ENCODE measurements around the gene SAC3D1.

The SAC3D1 gene

DNA sequence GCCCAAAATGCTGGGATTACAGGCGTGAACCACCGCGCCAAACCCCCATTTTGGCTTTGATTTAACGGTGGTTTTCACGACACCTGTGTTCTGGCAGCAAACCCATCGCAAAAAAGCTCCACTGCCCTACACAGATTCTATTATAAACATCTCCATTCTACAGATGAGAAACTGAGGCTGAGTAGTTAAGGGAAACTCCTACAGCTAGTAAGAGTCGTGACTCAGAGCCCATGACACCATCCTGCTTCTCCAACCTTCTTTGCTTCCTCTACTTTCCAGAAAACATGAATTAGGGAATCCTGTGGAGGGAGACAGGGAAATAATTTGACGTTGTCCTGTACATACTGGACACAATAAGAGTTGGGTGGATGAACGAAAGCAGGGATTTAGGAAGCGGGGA lies 14.2 kb upstream of the SAC3D1 start:
- no peak for DNase-seq

DNA sequence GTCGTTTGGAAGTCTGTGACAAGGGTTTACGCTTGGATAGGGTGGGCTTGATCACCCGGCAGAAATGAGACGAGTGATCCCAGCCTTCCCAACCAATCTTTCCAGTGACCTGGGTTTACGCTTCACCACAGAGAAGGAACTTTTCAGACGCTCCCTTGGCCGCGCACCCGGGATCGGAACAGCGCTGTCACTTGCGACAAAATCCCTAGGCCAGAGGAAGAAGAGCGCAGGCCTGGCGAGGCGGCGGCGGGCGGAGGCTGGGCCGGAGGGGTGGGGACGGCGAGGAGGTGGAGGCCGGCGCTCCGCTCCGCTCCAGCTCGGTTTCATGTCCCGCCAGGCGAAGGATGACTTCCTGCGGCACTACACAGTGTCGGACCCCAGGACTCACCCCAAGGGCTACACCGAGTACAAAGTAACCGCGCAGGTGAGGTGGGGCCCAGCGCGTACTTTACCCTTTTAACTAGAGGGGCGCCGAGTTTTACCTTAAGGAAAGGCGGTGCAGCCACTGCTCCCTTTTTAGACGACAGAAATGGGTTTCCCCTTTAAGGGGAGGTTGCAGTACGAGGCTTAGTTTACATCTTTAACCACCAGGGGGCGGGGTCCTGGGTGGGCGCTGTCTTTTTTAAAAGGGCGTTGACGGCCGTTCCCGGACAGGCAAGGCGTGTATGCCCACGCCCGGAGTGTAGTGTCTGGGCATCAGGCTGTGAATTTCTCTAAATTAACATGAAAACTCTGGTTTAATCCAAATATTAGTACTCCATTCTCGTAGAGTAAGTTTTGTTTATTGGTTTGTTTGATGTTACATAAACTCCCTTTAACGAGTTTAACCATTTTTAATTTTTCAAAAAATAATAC lies 13.6 kb upstream of the SAC3D1 start, which contains the start of gene SNX15:
SNX15 (plus strand) TSS at position 227 of the 855 bp plus-strand sequence; CDS start at position 326, 99 bp downstream.
- peak; percentile 96 for DNase-seq

DNA sequence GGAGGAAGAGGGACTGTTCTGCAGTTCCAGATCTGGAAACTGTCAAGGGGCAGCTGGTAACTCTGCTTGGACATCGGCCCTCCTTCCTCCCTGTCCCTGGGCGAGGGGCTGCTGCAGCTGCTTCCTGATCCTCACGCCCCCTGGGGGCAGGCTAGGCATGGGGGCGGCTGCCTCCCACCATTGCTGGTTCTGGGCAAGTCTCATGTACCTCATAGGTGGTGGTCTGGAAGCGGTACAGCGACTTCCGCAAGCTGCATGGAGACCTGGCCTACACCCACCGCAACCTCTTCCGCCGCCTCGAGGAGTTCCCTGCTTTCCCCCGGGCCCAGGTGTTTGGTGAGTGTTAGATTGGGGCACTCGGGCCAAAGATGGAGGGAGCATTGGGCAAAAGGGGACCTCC lies 8.8 kb upstream of the SAC3D1 start:
- no peak for DNase-seq

DNA sequence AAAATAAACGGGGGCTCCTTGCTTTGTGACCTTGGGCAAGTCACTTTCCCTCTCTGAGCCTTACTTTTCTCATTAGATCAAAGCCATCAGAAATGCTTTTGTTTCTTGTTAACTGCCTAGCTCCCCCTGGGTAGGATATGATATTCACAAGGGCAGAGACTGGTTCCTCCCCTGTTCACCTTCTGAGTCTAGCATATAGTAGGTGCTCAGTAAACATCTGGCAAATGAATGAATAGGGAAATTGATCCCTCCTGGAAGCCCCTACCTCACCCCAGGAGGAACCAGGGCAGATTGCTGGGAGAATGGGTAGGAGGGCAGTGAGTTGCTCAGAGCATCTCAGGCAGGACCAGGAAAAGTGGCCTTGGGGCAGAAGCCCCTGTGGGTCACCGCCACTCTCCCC lies 6.6 kb upstream of the SAC3D1 start:
- no peak for DNase-seq

DNA sequence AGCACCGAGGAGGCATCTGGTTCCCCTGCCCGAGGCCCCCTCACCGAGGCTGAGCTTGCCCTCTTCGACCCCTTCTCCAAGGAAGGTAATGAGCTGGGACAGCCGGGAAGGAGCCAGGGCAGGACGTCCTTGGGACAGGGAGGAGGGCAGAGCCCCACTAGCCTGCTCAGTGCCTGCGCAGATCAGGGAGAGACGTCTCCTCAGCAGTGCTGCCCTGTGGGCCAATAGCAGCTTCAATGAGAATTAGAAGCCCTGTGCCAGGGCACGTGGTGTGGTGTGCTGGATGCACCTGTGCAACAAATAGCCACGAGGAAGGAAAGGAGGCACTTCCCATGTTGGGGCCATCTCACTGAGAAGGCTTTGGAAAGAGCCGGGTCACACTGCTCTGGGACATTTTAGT lies 5.4 kb upstream of the SAC3D1 start:
- DNase-seq = no peak

DNA sequence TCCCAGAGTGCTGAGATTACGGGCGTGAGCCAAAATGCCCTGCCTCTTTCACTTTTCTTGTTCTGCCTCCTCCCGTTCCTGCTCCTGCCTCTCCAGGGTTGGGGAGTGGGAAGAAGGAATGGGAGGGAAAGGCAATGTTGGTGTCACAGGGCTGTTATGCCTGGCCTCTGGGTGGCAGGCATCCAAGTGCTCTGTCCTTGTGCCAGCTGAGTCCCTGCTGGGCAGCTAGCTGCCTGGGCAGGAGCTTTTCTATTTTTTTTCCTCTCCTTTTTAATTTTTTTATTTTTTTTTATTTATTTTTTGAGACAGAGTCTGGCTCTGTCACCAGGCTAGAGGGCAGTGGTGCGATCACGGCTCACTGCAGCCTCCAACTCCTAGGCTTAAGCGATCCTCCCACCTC lies 4.1 kb upstream of the SAC3D1 start:
- no peak for DNase-seq

DNA sequence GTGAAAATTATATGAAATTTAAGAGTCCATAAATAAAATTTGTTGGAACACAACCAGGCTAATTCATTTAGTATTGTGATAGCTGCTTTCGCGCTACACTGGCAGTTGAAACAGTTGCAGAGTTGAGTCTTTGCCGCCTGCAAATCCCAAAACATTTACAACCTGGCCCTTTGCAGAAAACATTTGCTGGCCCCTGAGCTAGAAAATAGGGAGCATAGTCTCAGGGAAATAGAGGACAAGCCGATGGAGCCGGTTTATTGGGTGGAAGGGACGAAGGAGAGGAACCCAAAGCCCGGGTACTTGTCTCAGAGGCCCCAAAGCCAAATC lies 527 bp upstream of the SAC3D1 start:
- no peak for DNase-seq

DNA sequence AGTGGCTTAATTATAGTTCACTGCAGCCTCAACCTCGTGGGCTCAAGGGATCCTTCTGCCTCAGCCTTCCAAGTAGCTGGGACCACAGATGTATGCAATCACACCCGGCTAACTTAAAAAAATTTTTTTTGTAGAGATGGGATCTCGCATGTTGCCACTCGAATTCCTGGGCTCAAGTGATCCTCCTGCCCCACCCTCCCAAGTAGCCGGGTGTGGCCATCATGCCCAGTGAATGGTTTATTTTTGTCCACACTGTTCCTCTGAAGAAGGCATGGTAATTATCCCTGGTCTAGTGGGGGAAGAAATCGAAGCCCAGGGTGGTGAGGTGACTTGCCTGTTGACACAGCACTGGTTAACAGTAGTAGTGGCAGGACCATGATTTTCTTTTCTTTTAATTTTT lies 1.9 kb downstream of the SAC3D1 start:
- DNase-seq = no peak

DNA sequence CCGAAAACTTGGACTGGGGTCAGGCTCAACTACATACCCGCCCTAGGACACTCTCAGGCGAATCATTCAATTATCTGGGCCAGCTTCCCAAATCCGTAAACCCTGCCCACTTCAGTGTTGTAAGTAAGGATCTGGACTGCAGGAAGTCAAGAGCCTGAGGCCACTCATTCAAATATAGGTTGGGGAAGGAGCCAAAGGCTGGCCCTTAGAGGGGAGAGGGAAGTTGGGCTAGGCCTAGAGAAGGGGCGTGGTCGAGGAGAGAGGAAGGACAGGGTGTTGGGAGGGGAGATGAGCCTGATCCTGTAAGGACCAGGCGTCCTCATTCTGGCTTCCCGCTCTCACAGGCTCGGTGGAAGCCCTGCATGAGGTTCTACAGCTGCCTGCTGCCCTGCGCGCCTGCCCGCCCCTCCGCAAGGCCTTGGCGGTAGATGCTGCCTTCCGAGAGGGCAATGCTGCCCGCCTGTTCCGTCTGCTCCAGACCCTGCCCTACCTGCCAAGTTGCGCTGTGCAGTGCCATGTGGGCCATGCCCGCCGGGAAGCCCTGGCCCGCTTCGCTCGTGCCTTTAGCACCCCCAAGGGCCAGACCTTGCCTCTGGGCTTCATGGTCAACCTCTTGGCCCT lies 3.0 kb downstream of the SAC3D1 start:
- DNase-seq = no peak

DNA sequence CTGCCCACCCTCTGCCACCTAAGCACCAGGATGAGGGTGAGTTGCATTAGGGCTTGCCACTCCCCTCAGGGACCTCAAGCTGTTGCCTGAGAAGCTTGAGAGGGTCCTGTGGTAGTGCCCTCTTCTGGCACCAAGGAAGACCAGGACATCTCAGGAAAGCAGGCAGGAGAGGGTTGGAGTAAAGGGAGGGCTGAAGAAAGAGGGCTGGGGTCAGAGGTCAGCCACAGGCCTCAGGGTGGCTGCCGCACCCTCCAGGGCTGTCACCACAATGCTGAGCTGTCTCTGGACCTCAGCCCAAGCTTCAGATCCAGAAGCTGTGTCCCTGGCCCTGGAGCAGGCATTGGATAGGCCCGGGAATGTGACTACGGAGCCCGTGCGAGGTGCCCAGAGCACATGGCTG lies 4.1 kb downstream of the SAC3D1 start:
- no peak for DNase-seq

DNA sequence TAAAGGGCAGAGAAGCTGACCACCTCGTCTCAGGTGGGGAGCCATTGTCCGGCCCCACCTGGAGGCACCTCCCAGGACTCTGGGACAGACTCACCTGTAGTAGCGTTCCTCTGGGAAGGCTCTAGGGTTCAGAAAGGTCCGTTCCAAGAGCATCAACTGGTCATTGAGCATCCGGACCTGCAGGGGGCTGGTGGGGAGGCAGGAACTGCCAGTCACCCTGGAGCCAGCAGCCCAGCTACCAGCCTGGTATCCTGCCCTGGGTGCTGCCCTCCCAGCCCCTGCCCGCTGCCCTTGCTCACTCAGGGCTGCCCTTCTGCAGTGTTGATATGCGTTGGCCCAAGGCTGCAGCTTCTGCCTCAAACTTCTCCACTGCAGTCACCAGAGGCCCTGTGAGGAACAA lies 4.7 kb downstream of the SAC3D1 start:
- no peak for DNase-seq

DNA sequence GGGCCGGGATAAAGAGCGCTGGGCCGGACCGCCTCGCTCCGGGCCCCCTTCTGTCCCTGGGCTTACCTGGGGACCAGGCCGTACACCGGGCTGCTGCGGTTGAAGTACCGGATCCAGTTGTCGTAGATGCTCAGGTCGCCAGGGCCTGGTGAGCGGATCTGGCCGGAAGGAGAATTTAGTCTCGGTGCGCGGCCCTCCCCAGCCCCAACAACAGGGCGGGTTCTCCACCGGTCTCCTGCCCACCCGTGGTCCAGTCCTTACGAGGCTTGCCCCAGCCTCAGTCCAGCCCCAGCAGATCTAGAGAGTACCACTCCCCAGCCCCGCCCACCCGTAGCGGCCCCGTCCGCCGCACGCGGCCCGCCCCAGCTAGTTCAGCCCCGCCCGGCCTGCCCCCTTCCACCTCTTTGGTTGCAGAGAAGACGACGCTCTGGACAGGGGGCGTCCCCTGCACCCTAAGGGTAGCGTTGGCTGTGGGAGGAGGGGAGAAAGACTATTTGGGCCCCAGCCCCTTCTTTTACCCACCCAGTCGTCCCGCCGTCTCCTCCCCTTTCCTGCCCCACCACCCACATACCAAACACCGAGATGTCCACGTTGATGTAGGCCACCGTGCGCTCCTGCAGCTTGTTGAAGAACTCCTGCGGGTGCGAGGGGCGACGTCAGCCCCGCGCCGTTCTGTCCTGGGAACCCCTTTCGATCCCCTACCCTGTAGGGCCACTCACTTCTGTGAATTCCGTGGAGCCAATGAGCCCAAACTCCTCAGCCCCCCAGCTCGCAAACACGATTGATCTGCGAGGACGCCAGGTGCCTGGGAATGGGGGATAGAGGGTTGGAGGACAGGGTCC lies 6.8 kb downstream of the SAC3D1 start:
- no peak for DNase-seq

DNA sequence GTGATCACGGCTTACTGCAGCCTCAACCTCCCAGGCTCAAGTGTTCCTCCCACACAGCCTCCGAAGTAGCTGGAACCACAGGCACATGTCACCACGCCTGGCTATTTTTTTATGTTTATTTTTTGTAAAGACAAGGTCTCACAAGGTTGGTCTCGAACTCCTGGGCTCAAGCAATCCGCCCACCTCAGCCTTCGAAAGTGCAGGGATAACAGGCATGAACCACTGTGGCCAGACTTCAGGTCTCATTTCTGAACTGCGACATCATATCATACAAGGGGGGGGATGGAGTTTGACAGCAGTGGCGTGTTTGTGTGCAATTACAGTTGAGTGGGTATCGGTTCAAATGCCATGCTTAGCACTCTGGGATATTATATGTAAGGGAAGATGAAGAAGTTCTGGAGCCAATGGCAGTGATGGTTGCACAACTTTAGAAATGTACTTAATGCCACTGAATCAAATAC lies 10.4 kb downstream of the SAC3D1 start:
- no peak for DNase-seq

DNA sequence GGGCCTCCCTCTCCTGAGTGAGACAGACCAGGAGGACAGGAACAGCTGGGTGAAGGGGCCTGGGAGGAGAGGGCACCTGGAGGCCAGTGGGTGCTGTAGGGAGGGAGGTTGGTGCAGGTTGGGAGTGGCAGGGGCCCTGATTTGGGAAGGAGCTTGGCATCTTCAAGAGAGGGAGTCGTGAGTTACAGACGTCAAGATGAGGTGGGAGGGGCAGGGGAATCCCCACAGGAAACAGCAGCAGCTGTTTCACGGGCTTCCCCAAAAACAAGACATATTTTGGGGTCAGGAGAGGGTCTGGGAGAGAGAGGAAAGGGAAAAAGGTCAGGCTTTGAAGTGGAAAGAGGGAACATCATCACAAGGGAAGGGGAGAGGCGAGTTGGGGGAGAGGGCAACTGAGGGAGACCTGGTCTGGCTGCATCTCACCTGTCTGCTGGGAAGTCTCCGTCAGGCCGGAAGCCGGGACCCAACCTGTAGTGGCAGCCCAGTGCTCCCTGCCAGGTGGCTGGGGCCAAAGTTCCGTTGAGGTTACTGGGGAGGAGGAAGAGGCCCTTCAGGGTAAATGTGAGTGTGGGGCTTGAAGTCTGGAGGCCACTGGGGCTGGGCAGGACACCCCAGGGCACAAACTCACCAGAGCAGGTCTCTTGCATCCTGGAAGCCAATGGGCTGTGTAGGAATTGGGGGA lies 13.0 kb downstream of the SAC3D1 start:
- no peak for DNase-seq

DNA sequence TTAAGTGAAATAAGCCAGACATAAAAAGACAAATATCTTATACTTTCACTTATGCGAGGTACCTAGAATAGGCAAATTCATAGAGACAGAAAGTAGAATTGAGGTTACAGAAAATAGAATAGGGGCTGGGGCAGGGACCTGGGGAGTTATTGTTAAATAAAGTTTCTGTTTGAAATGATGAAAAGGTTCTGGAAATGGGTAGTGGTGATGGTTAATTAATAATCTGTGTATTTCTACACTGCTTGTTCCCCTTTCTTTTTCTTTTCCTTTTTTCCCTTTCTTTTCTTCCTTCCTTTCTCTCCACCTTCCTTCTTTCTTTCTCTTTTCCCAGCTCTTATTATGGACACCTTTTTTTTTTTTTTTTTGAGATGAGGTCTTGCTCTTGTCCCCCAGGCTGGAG lies 14.5 kb downstream of the SAC3D1 start:
- no peak for DNase-seq

DNA sequence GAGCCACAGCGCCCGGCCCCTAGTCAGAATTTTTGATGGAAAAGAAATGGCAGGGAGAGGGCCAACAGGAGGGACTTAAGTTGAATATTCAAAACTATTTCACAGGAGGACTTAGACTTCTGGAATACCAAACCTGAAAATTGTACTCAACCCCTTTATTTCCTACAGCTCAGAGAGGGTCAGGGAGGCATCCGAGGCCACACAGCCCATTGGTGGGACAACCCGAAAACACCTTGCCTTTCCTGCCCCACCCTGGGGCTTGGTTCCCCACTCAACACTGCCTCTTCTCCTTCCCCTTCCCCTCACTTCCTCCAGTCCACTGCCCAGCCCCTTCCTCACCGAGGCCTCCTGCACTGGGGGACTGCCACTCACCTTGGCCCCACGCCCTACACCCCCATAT lies 16.0 kb downstream of the SAC3D1 start:
- no peak for DNase-seq

DNA sequence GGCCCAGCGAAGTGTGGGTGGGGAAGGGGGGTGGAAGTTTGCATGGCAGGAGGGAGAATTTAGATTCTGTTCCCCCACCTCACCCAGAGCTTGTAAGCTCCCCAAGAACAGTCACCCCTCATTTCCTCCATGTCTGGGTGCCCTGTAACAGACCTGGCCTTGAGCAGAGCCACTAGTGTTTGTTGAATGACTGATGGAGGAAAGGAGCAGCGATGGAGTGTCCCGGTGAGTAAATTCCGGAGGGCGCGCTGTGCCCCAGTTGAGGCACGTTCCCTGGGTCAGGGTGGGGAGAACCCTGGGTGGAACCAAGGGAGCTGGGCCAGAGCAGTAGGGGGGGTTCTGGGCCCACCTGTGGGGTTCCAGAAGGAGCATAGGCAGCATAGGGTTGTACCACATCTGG lies 16.5 kb downstream of the SAC3D1 start:
- DNase-seq = no peak

DNA sequence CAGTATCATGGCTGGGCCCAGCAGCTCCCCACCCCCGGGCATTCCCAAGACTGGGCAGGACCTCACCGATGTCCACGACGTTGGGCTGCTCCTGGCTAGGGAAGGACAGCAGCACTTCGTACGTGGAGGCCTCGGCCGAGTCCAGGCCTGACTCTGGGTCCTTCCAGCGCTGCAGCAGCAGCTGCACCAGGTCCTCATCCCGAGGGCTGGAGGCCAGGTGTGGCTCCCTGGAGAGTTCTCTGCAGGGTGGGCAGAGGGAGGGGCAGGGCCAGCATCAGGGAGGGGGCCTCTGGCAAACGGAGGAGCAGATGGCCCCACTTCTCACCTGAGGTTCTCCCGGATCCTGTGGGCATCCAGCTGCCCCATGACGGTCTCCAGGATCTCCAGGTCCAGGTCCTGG lies 17.0 kb downstream of the SAC3D1 start:
- no peak for DNase-seq

DNA sequence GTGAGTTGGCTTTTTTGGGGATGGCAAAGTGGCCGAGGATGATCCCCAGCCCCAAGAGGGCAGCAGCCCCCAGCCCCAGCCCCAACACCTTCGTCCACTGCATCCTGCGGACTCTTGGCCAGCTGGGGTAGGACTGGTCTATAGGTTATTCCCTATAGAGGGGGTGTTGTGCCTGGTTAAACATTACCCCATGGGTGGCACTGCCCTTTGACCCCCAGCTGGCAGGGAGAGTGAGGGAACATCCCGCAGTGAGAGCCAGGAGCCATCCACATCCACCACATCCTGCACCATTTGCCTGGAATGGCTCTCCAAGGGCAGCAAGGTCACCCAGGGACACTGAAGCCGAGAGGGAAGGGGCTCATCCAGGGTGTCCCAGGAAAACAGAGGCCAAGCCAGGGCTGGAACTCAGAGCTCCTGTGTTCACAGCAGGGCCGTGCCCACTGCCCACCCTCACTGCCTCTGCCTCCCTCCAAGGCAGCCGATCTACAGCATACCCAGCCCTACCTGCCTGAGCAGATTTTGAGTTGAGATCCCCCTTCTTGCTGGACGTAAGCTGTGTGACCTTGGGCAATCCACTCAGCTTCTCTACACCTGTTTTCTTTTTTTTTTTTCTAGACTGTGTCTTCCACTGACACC lies 17.5 kb downstream of the SAC3D1 start, which contains the start of gene NAALADL1:
NAALADL1 (minus strand) TSS at position 135 of the 636 bp plus-strand sequence; CDS start at position 103, 32 bp downstream.
- DNase-seq = no peak

DNA sequence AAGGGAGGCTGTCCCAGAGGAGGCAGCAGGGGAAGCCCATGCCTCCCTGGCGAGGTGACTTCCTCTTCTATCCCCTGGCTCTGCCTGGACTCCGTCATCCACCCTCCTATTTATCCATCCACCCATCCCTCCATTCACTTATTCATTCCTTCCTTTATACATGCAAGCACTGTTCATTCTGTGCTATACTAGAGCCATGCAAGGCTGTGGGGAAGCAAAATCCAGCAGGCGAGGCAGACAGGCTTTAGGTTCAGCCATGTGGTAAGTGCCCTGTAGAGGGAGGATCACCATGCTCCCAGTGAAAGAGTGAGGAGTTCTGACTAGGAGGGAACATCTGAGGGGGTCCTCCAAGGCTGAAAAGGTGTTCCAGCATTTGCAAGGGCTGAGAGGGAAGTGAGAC lies 18.5 kb downstream of the SAC3D1 start:
- DNase-seq = no peak

DNA sequence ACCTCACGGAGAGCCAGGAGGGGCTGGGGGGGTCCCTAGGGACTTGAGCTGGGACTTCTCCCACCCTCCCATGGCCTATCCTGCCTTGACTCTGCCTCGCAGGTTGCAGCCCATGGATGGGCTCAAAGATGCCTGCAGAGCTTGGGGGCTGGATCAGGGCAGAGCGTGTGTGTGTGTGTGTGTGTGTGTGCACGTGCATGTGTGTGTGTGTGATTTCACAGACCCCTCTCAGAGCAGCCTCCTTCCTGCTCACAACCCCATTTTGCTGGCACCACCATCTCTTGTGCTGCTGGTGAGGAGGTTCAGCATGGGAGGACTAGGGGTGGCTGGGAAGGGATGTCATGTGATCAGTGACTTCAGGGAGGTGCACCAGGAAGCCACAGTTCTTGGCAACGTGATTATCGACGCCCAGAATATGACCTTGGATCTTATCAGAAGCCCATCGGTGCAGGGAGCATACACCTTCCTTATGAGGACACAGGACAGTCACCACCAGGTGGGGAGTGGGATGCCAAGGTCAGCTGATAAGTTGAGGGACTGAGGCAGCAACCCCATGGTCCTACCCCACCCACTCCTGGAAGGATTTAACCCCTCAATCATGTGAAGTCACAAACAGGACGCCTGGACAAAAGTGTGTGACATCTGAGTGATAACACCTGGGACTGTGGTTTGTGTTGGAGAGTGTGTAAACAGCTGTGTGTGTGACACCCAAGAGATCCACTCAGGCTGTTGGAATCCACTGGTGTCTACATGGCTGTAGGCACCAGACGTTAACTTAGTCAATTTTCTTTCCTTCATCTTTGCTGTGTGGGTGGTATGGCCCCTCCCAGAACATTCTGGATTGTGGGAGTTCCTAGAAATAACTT lies 19.2 kb downstream of the SAC3D1 start:
- no peak for DNase-seq

Data from kidney glomerular epithelial cell (primary cell).